B cell (primary cell): ENCODE data around the gene TRMT1L. TPM values are rescaled to one million over a fixed set of nuclear protein-coding genes. Genes with fewer than 3 reads are reported as not detected.

Experiments used
- ATAC-seq: fragments of 200-7000 bp; cut with Tn5 transposase; one replicate; pipeline ENCODE4 v1.10.0; 2021; ENCODE audit warnings: low read depth, mild to moderate bottlenecking, moderate number of reproducible peaks, moderate library complexity
- CTCF ChIA-PET: fragments of 350-600 bp; sonication (Branson Sonifier 250); formaldehyde crosslinking; loops from one replicate; lab custom pipeline; 2021; ENCODE audit warnings: antibody characterized with exemption, inconsistent platforms; lab: Charles Lee
- POLR2A ChIA-PET: fragments of 350-600 bp; sonication (Branson Sonifier 250); formaldehyde crosslinking; loops from one replicate; lab custom pipeline; 2021; ENCODE audit warnings: antibody characterized with exemption; lab: Charles Lee
- DNase-seq: peaks from one replicate; pipeline ENCODE4 v3.0.0; 2013
- H2AFZ ChIP-seq: 2 replicates; pipeline ENCODE4 v1.6.1; 2012; ENCODE audit warnings: mild to moderate bottlenecking, low read depth, low read length; ENCODE audit not compliant: insufficient read depth, poor library complexity, severe bottlenecking
- H3K27ac ChIP-seq, 2 donors: 1 replicate in 1 of 2; 2 replicates in 1 of 2; pipeline ENCODE4 v1.5.1; 2012 to 2013; ENCODE audit warnings: low read length in 2 of 2, mild to moderate bottlenecking in 2 of 2, moderate library complexity in 1 of 2
- H3K27me3 ChIP-seq, 4 experiments: fragments of 200-600 bp in 1 of 4; sonication (generic) in 1 of 4; replicated peaks in 1 of 4; 1 replicate in 2 of 4; 2 replicates in 2 of 4; pipeline versions ENCODE4 v1.6.1 to v1.7.0; 2013 to 2016; ENCODE audit warnings: low read length in 3 of 4, mild to moderate bottlenecking in 2 of 4, mixed read lengths in 1 of 4, moderate library complexity in 1 of 4; ENCODE audit not compliant: insufficient read depth in 4 of 4, control insufficient read depth in 3 of 4; ENCODE audit errors: control extremely low read depth in 1 of 4
- H3K36me3 ChIP-seq, 2 experiments: replicated peaks in 1 of 2; 1 replicate in 1 of 2; 2 replicates in 1 of 2; pipeline versions ENCODE4 v1.6.1 to v1.7.1; 2013; ENCODE audit warnings: low read length in 1 of 2; ENCODE audit not compliant: insufficient read depth in 2 of 2, control insufficient read depth in 1 of 2; ENCODE audit errors: control extremely low read depth in 1 of 2, extremely low read depth in 1 of 2
- H3K4me1 ChIP-seq, 2 donors: fragments of 200-600 bp in 1 of 2; sonication (generic) in 1 of 2; 1 replicate in 1 of 2; 2 replicates in 1 of 2; pipeline versions ENCODE4 v1.5.1 to v1.6.1; 2013 to 2017; ENCODE audit warnings: low read length in 2 of 2; ENCODE audit not compliant: control insufficient read depth in 2 of 2, insufficient read depth in 2 of 2
- H3K4me2 ChIP-seq: replicated peaks from 2 replicates; pipeline ENCODE3; 2012; ENCODE audit warnings: mild to moderate bottlenecking, low read depth, low read length; ENCODE audit not compliant: poor library complexity, severe bottlenecking
- H3K4me3 ChIP-seq, 5 experiments: fragments of 200-600 bp in 1 of 5; sonication (generic) in 1 of 5; 1 replicate in 3 of 5; 2 replicates in 2 of 5; pipeline versions ENCODE4 v1.5.1 to v1.7.0; 2011 to 2016; ENCODE audit warnings: low read length in 4 of 5, mild to moderate bottlenecking in 4 of 5, low read depth in 2 of 5, control low read depth in 1 of 5, moderate library complexity in 1 of 5; ENCODE audit not compliant: insufficient read depth in 1 of 5; ENCODE audit errors: control extremely low read depth in 1 of 5, extremely low read depth in 1 of 5
- H3K79me2 ChIP-seq: fragments of 200-600 bp; sonication (generic); one replicate; pipeline ENCODE4 v1.6.0; 2016; ENCODE audit warnings: low read length; ENCODE audit not compliant: control insufficient read depth, insufficient read depth
- H3K9ac ChIP-seq: fragments of 200-600 bp; sonication (generic); 2 replicates; pipeline ENCODE4 v1.6.1; 2017; ENCODE audit warnings: mild to moderate bottlenecking, low read length, moderate library complexity
- H3K9me3 ChIP-seq, 3 donors: one replicate each; pipeline versions ENCODE4 v1.6.1 to v1.7.1; 2013; ENCODE audit warnings: low read length in 2 of 3; ENCODE audit not compliant: control insufficient read depth in 2 of 3, insufficient read depth in 1 of 3; ENCODE audit errors: control extremely low read depth in 1 of 3
- H4K20me1 ChIP-seq: 2 replicates; pipeline ENCODE4 v1.6.0; 2012; ENCODE audit warnings: mild to moderate bottlenecking, low read length; ENCODE audit not compliant: insufficient read depth, control insufficient read depth, poor library complexity, severe bottlenecking
- H3K27ac Mint-ChIP-seq: one replicate; pipeline ENCODE4 v1.8.0; 2021; ENCODE audit warnings: mixed read lengths
- H3K27me3 Mint-ChIP-seq: one replicate; pipeline ENCODE4 v1.8.0; 2021; ENCODE audit warnings: mixed read lengths
- H3K4me1 Mint-ChIP-seq: one replicate; pipeline ENCODE4 v1.8.0; 2021; ENCODE audit warnings: mixed read lengths
- H3K4me3 Mint-ChIP-seq: one replicate; pipeline ENCODE4 v1.8.0; 2021; ENCODE audit warnings: mixed read lengths
- H3K9me3 Mint-ChIP-seq: one replicate; pipeline ENCODE4 v1.8.0; 2022; ENCODE audit warnings: mixed read lengths; ENCODE audit not compliant: insufficient read depth
- EZH2 ChIP-seq: IDR thresholded peaks from 2 replicates; pipeline ENCODE4 v1.6.1; 2012; ENCODE audit warnings: borderline replicate concordance, low read depth, mild to moderate bottlenecking, moderate library complexity, low read length; ENCODE audit not compliant: insufficient read depth, poor library complexity, severe bottlenecking
- WGBS: methylation state at CpG from one replicate; pipeline ENCODE4 v1.1.5; 2013; ENCODE audit warnings: missing lambda C conversion rate; ENCODE audit not compliant: insufficient coverage; 5-methylcytosine and 5-hydroxymethylcytosine counted together
- intact Hi-C: fragments of 100-400 bp; cut with micrococcal nuclease; formaldehyde crosslinking; loops from one replicate; pipeline ENCODE4 v1.10.0; 2022
- polyA plus RNA-seq: library from polyadenylated mRNA; depleted of rRNA; stranded (reverse); fragments of >200 nt; gene quantifications from 2 replicates; pipeline ENCODE4 v1.2.3, GENCODE V29; 2012
- total RNA-seq, 2 donors: library from RNA; stranded (reverse); fragments of 120-200 nt in 1 of 2; gene quantifications; 1 replicate in 1 of 2; 2 replicates in 1 of 2; pipeline versions ENCODE4 v1.2.3 to v1.2.4, GENCODE V29; 2013 to 2022
- TF ChIP-seq, protein P1 (sequence below): fragments of 200-600 bp; IDR thresholded peaks from one replicate; pipeline ENCODE4 v1.8.0; 2022; ENCODE audit warnings: antibody characterized with exemption, mild to moderate bottlenecking

Gene TRMT1L
- total and polyA plus RNA-seq, 2 donors (not counting 1 experiment from before 2014, with no cell fraction given), result 9.9 to 27.5 TPM

DNA sequence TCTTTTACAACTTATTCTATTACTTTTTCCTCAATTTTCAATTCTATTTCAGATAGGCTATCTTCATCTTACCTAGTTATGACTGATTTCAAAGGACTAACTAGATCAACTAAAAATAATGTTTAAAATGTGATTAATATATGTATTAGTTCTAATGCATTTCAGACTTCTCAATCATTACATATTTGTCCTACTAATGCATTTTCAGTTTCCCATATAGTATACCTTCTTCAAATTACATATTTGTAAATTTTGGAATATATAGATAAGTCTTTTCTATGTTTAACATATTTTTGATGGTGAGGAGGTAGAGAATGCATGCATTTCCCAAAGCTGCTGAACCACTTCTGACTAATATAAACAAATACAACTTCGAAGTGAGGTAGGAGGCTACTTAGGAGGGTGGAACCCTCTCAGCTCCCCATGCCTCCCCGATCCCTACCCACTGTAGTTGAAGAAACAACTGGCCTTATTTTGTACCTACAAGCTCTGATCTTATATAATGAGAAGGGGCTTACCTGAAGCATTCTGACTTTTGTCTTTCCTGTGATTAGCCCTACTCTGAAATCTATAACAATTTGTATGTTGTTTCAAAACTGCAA is 1.7 kb downstream of the TRMT1L start:
- Mint-ChIP-seq H3K27ac (peak overlapping the region; percentile 87), H3K27me3 (no peaks in the 10 kb centered on the region), H3K4me3 (peak overlapping the region; percentile 93), H3K9me3 (no peaks in the 10 kb centered on the region), H3K4me1 (peaks cover 46% of the 10 kb centered on the region)
- no peak for TF ChIP-seq EZH2
- TF ChIP-seq, protein P1, sequence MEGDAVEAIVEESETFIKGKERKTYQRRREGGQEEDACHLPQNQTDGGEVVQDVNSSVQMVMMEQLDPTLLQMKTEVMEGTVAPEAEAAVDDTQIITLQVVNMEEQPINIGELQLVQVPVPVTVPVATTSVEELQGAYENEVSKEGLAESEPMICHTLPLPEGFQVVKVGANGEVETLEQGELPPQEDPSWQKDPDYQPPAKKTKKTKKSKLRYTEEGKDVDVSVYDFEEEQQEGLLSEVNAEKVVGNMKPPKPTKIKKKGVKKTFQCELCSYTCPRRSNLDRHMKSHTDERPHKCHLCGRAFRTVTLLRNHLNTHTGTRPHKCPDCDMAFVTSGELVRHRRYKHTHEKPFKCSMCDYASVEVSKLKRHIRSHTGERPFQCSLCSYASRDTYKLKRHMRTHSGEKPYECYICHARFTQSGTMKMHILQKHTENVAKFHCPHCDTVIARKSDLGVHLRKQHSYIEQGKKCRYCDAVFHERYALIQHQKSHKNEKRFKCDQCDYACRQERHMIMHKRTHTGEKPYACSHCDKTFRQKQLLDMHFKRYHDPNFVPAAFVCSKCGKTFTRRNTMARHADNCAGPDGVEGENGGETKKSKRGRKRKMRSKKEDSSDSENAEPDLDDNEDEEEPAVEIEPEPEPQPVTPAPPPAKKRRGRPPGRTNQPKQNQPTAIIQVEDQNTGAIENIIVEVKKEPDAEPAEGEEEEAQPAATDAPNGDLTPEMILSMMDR, result no peak
- Histone ChIP-seq H2AFZ (no peak overlapping the region), H3K4me3 (peak overlapping the region in 3 of 5 experiments; percentile 84 to 98 (median 86)), H3K9me3 (no peaks in the 10 kb centered on the region), H3K4me2 (peak overlapping the region; percentile 97), H3K79me2 (peaks cover 52% of the 10 kb centered on the region), H4K20me1 (no peaks in the 10 kb centered on the region), H3K27ac (peak overlapping the region; percentile 98 to 100), H3K9ac (peak overlapping the region; percentile 100), H3K36me3 (peaks cover 4 to 13% of the 10 kb centered on the region in 2 experiments), H3K4me1 (peaks cover 11 to 36% of the 10 kb centered on the region in 2 donors), H3K27me3 (no peaks in the 10 kb centered on the region)
- ATAC-seq (no peak), DNase-seq (peak; percentile 17)
- ChIA-PET CTCF (interaction anchor here (0.7 to 2.6 kb wide), 3 partner anchors 14 to 540 kb away, joined by 3 to 11 read pairs (median 11); no protein-coding TSS in a partner anchor), POLR2A (no interaction called here)
- WGBS, result no CpG with 5 or more reads among the region's 2 CpGs
- intact Hi-C loops, result loop anchor here (5.0 kb wide), 1 partner anchor 183 kb away; the partner anchor contains the start of gene NIBAN1

DNA sequence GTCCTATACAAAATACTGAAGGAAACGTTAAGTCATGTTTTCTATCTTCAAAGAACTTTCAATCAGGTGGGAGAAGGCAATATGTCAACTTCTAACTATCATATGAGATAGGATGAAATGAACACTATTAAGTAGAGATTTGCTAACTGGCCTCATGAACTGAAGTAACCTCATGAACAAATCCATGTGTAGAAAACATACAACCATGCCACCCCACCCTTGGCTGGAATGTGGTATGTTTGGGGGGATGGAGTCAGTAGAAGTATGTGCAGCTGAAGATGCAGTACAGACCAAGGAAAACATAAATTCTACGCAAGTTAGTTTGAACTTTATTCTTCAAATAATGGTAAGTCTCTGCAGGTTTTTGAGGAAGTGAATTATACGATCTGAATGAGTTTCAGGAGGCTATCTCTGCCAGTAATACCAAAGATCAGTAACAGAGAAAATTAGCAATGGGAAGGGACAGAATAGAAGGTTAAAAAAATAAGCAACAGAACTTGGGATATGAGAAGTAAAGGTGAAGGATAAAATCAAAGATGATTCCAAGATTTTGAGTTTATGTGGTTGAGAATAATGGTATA is 4.5 kb downstream of the TRMT1L start:
- DNase-seq (no peak), ATAC-seq (no peak)
- Histone ChIP-seq H3K27ac (peak overlapping the region in 1 of 2 donors; percentile 11), H3K79me2 (peaks cover 52% of the 10 kb centered on the region), H3K9me3 (no peaks in the 10 kb centered on the region), H3K9ac (no peak overlapping the region), H2AFZ (no peak overlapping the region), H3K4me3 (no peak overlapping the region), H3K4me1 (peaks cover 4 to 30% of the 10 kb centered on the region in 2 donors), H4K20me1 (no peaks in the 10 kb centered on the region), H3K36me3 (peaks cover 13 to 36% of the 10 kb centered on the region in 2 experiments), H3K27me3 (no peaks in the 10 kb centered on the region), H3K4me2 (peak overlapping the region; percentile 17)
- TF ChIP-seq, protein P1, result no peak
- TF ChIP-seq EZH2, result no peak
- WGBS, result no CpG with 5 or more reads among the region's 3 CpGs
- Mint-ChIP-seq H3K4me3 (peak overlapping the region; percentile 14), H3K9me3 (no peaks in the 10 kb centered on the region), H3K4me1 (peaks cover 35% of the 10 kb centered on the region), H3K27me3 (no peaks in the 10 kb centered on the region), H3K27ac (peak overlapping the region; percentile 33)
- intact Hi-C loops, result no loop called here
- POLR2A ChIA-PET, result no interaction called here
- CTCF ChIA-PET, result interaction anchor here (0.7 kb wide), 1 partner anchor 164 kb away, joined by 3 read pairs; no protein-coding TSS in a partner anchor
